Chondrocyte (in vitro differentiated cells): Measurements from ENCODE around the gene GOLGA7B. TPM values are rescaled to one million over a fixed set of nuclear protein-coding genes. Genes with fewer than 3 reads are reported as not detected.
A peak's percentile ranks its signal among the peaks of the same experiment; 100 is the strongest.

ENCODE experiments used
- DNase-seq: peaks from one replicate; pipeline ENCODE4 v3.0.0; 2021; ENCODE audit warnings: mixed read lengths, low spot score
- H3K27ac Mint-ChIP-seq: one replicate; pipeline ENCODE4 v1.8.0; 2021; ENCODE audit warnings: mild to moderate bottlenecking, moderate library complexity, mixed read lengths; ENCODE audit not compliant: unreplicated experiment
- H3K27me3 Mint-ChIP-seq: 2 replicates; pipeline ENCODE4 v1.8.0; 2021; ENCODE audit warnings: low read depth, mixed read lengths
- H3K36me3 Mint-ChIP-seq: 2 replicates; pipeline ENCODE4 v1.8.0; 2021; ENCODE audit warnings: low read depth, mixed read lengths
- H3K4me1 Mint-ChIP-seq: 2 replicates; pipeline ENCODE4 v1.8.0; 2021; ENCODE audit warnings: low read depth, mild to moderate bottlenecking, mixed read lengths
- H3K4me3 Mint-ChIP-seq: one replicate; pipeline ENCODE4 v1.8.0; 2021; ENCODE audit warnings: mild to moderate bottlenecking, moderate library complexity, mixed read lengths; ENCODE audit not compliant: unreplicated experiment
- H3K9me3 Mint-ChIP-seq: 2 replicates; pipeline ENCODE4 v1.8.0; 2021; ENCODE audit warnings: low read depth, mixed read lengths
- CTCF ChIP-seq: fragments of 200-600 bp; sonication (generic); IDR thresholded peaks from 2 replicates; pipeline ENCODE4 v1.5.0; 2021; ENCODE audit warnings: antibody characterized with exemption, mild to moderate bottlenecking, moderate library complexity
- total RNA-seq: library from RNA; stranded (reverse); gene quantifications from 3 replicates; pipeline ENCODE4 v1.2.1, GENCODE V29; 2021

Gene GOLGA7B
- total RNA-seq, 1 donor from 2014 or later, result 0.27 TPM

DNA sequence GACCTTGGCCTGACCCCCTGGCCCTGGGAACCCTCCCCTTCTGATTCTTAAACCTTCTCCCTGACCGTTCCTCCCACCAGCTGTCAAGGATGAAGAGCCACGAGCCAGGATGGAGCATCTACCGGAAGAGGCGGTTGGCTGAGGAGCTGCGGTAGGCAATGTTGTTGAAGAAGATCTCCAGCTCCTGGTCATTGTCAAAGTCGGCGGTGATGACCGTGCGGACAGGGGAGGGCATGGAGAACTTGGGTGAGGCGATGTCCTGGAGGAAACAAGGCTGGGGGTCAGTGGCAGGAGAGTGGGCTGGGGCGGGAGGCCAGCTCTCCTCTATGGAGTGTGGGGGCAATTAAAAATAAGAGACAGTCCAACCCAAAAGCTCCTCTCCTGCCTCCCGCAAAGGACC, 51.7 kb downstream of the GOLGA7B start:
- H3K27ac Mint-ChIP-seq, result no peak overlapping the region
- no peak for TF ChIP-seq CTCF
- H3K36me3 Mint-ChIP-seq, result no peaks in the 10 kb centered on the region
- H3K4me1 Mint-ChIP-seq, result no peaks in the 10 kb centered on the region
- no peak for DNase-seq
- H3K4me3 Mint-ChIP-seq, result no peak overlapping the region
- H3K9me3 Mint-ChIP-seq, result no peaks in the 10 kb centered on the region
- peaks cover 22% of the 10 kb centered on the region for H3K27me3 Mint-ChIP-seq

GRCh38 chr10:97903128-97904017, 53.7 kb downstream of the GOLGA7B start:
- Mint-ChIP-seq H3K36me3 (no peaks in the 10 kb centered on the region), H3K27ac (no peak overlapping the region), H3K9me3 (no peaks in the 10 kb centered on the region), H3K27me3 (peaks cover 35% of the 10 kb centered on the region), H3K4me3 (no peak overlapping the region), H3K4me1 (no peaks in the 10 kb centered on the region)
- no peak for DNase-seq
- peak; percentile 12 for TF ChIP-seq CTCF

DNA sequence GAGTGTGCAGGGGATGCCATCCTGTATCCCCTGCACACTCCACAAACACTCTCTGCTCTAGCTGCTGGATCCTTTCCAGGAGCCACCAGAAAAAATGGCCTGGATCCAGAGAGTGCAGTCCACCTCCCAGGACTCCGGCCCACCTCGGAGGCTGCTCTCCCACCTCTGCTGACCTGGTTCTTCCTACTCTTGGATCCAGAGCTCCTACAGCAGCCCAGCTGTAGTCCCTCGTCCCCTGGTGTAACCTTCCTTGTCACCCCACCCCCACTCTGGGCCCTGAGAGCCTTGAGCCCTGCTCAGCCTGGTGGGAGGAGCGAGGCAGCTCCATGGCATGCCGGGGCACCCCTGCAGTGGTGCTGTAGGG, 54.4 kb downstream of the GOLGA7B start:
- no peak for DNase-seq
- H3K9me3 Mint-ChIP-seq, result no peaks in the 10 kb centered on the region
- H3K36me3 Mint-ChIP-seq, result no peaks in the 10 kb centered on the region
- TF ChIP-seq CTCF, result no peak
- no peak overlapping the region for H3K27ac Mint-ChIP-seq
- H3K27me3 Mint-ChIP-seq, result peaks cover 42% of the 10 kb centered on the region
- no peaks in the 10 kb centered on the region for H3K4me1 Mint-ChIP-seq
- no peak overlapping the region for H3K4me3 Mint-ChIP-seq

DNA sequence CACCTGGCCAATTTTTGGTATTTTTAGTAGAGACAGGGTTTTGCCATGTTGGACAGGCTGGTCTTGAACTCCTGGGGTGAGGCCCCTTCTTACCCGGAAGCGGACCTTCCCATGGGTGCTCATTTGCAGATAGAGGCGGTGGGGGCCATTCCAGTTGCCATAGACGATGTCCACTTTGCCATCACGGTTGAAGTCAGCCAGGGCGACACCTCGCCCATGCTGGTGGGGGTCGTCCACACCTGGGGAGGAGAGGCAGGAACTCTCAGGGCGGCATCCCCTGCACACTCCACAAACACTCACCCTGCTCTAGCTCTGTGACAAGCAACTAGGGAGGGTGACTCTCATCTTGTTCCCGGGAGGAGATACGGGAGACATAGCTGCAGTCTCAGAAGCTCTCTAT, 54.9 kb downstream of the GOLGA7B start:
- Mint-ChIP-seq H3K27me3 (peaks cover 46% of the 10 kb centered on the region), H3K9me3 (no peaks in the 10 kb centered on the region)

DNA sequence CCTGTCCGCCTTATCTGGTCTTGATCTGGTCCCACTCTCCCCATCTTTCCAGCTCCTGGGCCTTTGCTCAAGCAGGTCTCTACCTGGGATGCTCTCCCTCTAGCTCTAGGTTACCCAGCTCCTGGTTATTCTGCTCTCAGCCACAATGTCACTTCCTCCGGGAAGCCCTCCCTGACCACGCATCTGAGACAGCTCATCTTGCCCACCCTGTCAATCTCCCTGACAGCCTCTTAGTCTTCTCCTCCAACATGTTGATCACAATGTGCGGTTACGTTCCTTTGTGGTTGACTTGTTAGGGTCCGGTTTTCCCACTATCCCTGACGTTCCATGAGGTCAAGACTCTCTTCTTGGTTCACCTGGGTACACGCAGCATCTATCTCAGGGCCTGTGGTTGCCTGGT, 55.6 kb downstream of the GOLGA7B start:
- no peak overlapping the region for H3K4me3 Mint-ChIP-seq
- H3K36me3 Mint-ChIP-seq, result no peaks in the 10 kb centered on the region
- TF ChIP-seq CTCF, result no peak
- no peaks in the 10 kb centered on the region for H3K9me3 Mint-ChIP-seq
- no peak for DNase-seq
- peaks cover 53% of the 10 kb centered on the region for H3K27me3 Mint-ChIP-seq
- no peaks in the 10 kb centered on the region for H3K4me1 Mint-ChIP-seq
- H3K27ac Mint-ChIP-seq, result no peak overlapping the region

More for the DNA sequence above, 54.9 kb downstream of the GOLGA7B start:
- no peak for DNase-seq
- TF ChIP-seq CTCF, result no peak
- Mint-ChIP-seq H3K4me1 (no peaks in the 10 kb centered on the region), H3K36me3 (no peaks in the 10 kb centered on the region), H3K4me3 (no peak overlapping the region), H3K27ac (no peak overlapping the region)
